IMR-90 (cell line): ENCODE data around the gene IMPDH1. TPM values are rescaled to one million over a fixed set of nuclear protein-coding genes. Genes with fewer than 3 reads are reported as not detected.

Experiments
- ATAC-seq: fragments of 200-7000 bp; cut with Tn5 transposase; 2 replicates; pipeline ENCODE4 v1.9.1; 2020; ENCODE audit warnings: low read depth, mild to moderate bottlenecking, moderate library complexity
- BruUV-seq: library from RNA; stranded (reverse); fragments of 400-500 nt; replicated peaks from 2 replicates; lab custom pipeline; 2021; lab: Mats Ljungman, UMichigan
- CTCF ChIA-PET: fragments of 300-600 bp; formaldehyde crosslinking; extraction: SDS; loops from one replicate; lab custom pipeline; 2021; ENCODE audit warnings: antibody characterized with exemption; lab: Yijun Ruan, JAX
- POLR2A ChIA-PET: fragments of 300-600 bp; sonication (Branson Sonifier 250); formaldehyde crosslinking; loops from one replicate; lab custom pipeline; 2022; ENCODE audit warnings: antibody characterized with exemption; ENCODE audit not compliant: unreplicated experiment; lab: Charles Lee
- DNase-seq: peaks from one replicate; pipeline ENCODE4 v3.0.0; 2013
- H2AFZ ChIP-seq: replicated peaks from 2 replicates; pipeline ENCODE3; 2013; ENCODE audit warnings: low read length, mild to moderate bottlenecking; ENCODE audit not compliant: poor library complexity
- H2AK5ac ChIP-seq: 2 replicates; pipeline ENCODE4 v1.6.1; 2013; ENCODE audit warnings: low read depth, low read length, inconsistent platforms
- H2AK9ac ChIP-seq: replicated peaks from 2 replicates; pipeline ENCODE3; 2013; ENCODE audit warnings: mild to moderate bottlenecking, low read depth, low read length, moderate library complexity; ENCODE audit not compliant: poor library complexity
- H2BK120ac ChIP-seq: 2 replicates; pipeline ENCODE4 v1.6.1; 2013; ENCODE audit warnings: low read depth, low read length, inconsistent platforms
- H2BK15ac ChIP-seq: 3 replicates; pipeline ENCODE4 v1.6.1; 2013; ENCODE audit warnings: low read depth, low read length, inconsistent platforms
- H2BK20ac ChIP-seq: 2 replicates; pipeline ENCODE4 v1.6.1; 2013; ENCODE audit warnings: low read depth, mild to moderate bottlenecking, inconsistent platforms, low read length, moderate library complexity
- H2BK5ac ChIP-seq: 2 replicates; pipeline ENCODE4 v1.6.1; 2013; ENCODE audit warnings: mild to moderate bottlenecking, low read depth, low read length, inconsistent platforms; ENCODE audit not compliant: poor library complexity, severe bottlenecking
- H3K14ac ChIP-seq: replicated peaks from 2 replicates; pipeline ENCODE4 v1.6.1; 2013; ENCODE audit warnings: low read depth, low read length, inconsistent platforms
- H3K18ac ChIP-seq: 2 replicates; pipeline ENCODE4 v1.6.1; 2013; ENCODE audit warnings: low read depth, low read length, control low read depth
- H3K23ac ChIP-seq: 2 replicates; pipeline ENCODE4 v1.6.1; 2013; ENCODE audit warnings: low read depth, low read length, inconsistent platforms
- H3K27ac ChIP-seq: 2 replicates; pipeline ENCODE4 v1.5.1; 2013; ENCODE audit warnings: mild to moderate bottlenecking, control low read depth, low read length; ENCODE audit not compliant: insufficient read depth
- H3K27me3 ChIP-seq: 2 replicates; pipeline ENCODE4 v1.6.1; 2013; ENCODE audit warnings: low read length; ENCODE audit not compliant: control insufficient read depth, insufficient read depth
- H3K36me3 ChIP-seq: 2 replicates; pipeline ENCODE4 v1.6.1; 2013; ENCODE audit warnings: low read length, mixed read lengths; ENCODE audit not compliant: control insufficient read depth, insufficient read depth
- H3K4ac ChIP-seq: 2 replicates; pipeline ENCODE4 v1.6.1; 2013; ENCODE audit warnings: low read depth, low read length, inconsistent platforms
- H3K4me1 ChIP-seq: 2 replicates; pipeline ENCODE4 v1.6.1; 2013; ENCODE audit warnings: low read length, mixed read lengths; ENCODE audit not compliant: control insufficient read depth, insufficient read depth
- H3K4me2 ChIP-seq: 2 replicates; pipeline ENCODE4 v1.6.1; 2013; ENCODE audit warnings: low read depth, mild to moderate bottlenecking, control low read depth, low read length, moderate library complexity
- H3K4me3 ChIP-seq: 2 replicates; pipeline ENCODE4 v1.5.1; 2013; ENCODE audit warnings: low read depth, mild to moderate bottlenecking, control low read depth, low read length, moderate library complexity; ENCODE audit not compliant: insufficient read depth
- H3K56ac ChIP-seq: 2 replicates; pipeline ENCODE4 v1.6.1; 2013; ENCODE audit warnings: low read length, inconsistent platforms; ENCODE audit not compliant: insufficient read depth; ENCODE audit errors: extremely low read depth
- H3K79me1 ChIP-seq, 2 experiments: 2 replicates each; pipeline ENCODE4 v1.6.1; 2013; ENCODE audit warnings: low read length in 2 of 2, inconsistent platforms in 1 of 2, low read depth in 1 of 2
- H3K9ac ChIP-seq: 2 replicates; pipeline ENCODE4 v1.6.1; 2013; ENCODE audit warnings: low read depth, low read length, control low read depth
- H3K9me1 ChIP-seq: 2 replicates; pipeline ENCODE4 v1.6.1; 2013; ENCODE audit warnings: low read length, inconsistent platforms; ENCODE audit not compliant: insufficient read depth
- H3K9me3 ChIP-seq: 2 replicates; pipeline ENCODE4 v1.6.1; 2013; ENCODE audit warnings: low read length; ENCODE audit not compliant: control insufficient read depth, insufficient read depth
- H4K20me1 ChIP-seq: 2 replicates; pipeline ENCODE4 v1.6.1; 2013; ENCODE audit warnings: low read length, inconsistent platforms; ENCODE audit not compliant: insufficient read depth
- H4K5ac ChIP-seq: 2 replicates; pipeline ENCODE4 v1.6.1; 2013; ENCODE audit warnings: mild to moderate bottlenecking, low read depth, low read length, control low read depth
- H4K8ac ChIP-seq, 2 experiments: 2 replicates each; pipeline ENCODE4 v1.6.1; 2013; ENCODE audit warnings: low read depth in 2 of 2, low read length in 2 of 2, control low read depth in 1 of 2, inconsistent platforms in 1 of 2
- H4K91ac ChIP-seq: 2 replicates; pipeline ENCODE4 v1.6.1; 2013; ENCODE audit warnings: low read depth, low read length, inconsistent platforms; ENCODE audit not compliant: insufficient read depth
- BHLHE40 ChIP-seq: fragments of 150-350 bp; IDR thresholded peaks from 2 replicates; pipeline ENCODE4 v1.6.1; 2016; ENCODE audit warnings: mild to moderate bottlenecking, low read depth, low read length
- FOS ChIP-seq: fragments of 150-350 bp; IDR thresholded peaks from 2 replicates; pipeline ENCODE4 v1.6.1; 2016; ENCODE audit warnings: low read depth, low read length
- MAZ ChIP-seq: IDR thresholded peaks from 2 replicates; pipeline ENCODE4 v1.6.1; 2012; ENCODE audit warnings: low read depth, mild to moderate bottlenecking, low read length, improper control_type of control experiment, moderate library complexity, borderline replicate concordance
- MXI1 ChIP-seq: IDR thresholded peaks from 2 replicates; pipeline ENCODE4 v1.6.1; 2012; ENCODE audit warnings: low read depth, mild to moderate bottlenecking, low read length, moderate library complexity, borderline replicate concordance
- NFE2L2 ChIP-seq: fragments of 150-350 bp; IDR thresholded peaks from 2 replicates; pipeline ENCODE4 v1.6.1; 2016; ENCODE audit warnings: low read depth, mild to moderate bottlenecking, low read length
- POLR2A ChIP-seq: IDR thresholded peaks from 2 replicates; pipeline ENCODE4 v1.6.1; 2012; ENCODE audit warnings: mild to moderate bottlenecking, low read depth, low read length
- RAD21 ChIP-seq: IDR thresholded peaks from 2 replicates; pipeline ENCODE4 v1.6.1; 2012; ENCODE audit warnings: low read length, improper control_type of control experiment
- RFX5 ChIP-seq: IDR thresholded peaks from 2 replicates; pipeline ENCODE4 v1.8.0; 2012; ENCODE audit warnings: low read depth, mild to moderate bottlenecking, low read length, moderate library complexity
- WGBS, 2 experiments: methylation state at CpG; one replicate each; pipeline versions ENCODE4 v1.1.5 to v1.1.7; 2013; ENCODE audit warnings: missing lambda C conversion rate in 2 of 2; ENCODE audit not compliant: insufficient read length in 1 of 2; ENCODE audit errors: extremely low coverage in 2 of 2; 5-methylcytosine and 5-hydroxymethylcytosine counted together
- dilution Hi-C: fragments of 300-500 bp; cut with HindIII; formaldehyde crosslinking; loops from one replicate; pipeline ENCODE4 v1.14.3; 2018; ENCODE audit warnings: low sequenced_read_pairs; ENCODE audit not compliant: unreplicated experiment
- in situ Hi-C: fragments of 300-500 bp; cut with MboI; formaldehyde crosslinking; loops from 3 replicates; pipeline ENCODE4 v1.14.3; 2019; ENCODE audit warnings: low sequenced_read_pairs, inconsistent platforms, mixed read lengths
- intact Hi-C: fragments of 100-400 bp; cut with micrococcal nuclease; formaldehyde crosslinking; loops from 2 replicates; pipeline ENCODE4 v1.10.0; 2022
- polyA plus RNA-seq, 3 experiments: library from polyadenylated mRNA; depleted of rRNA; stranded (reverse); fragments of >200 nt; gene quantifications; 2 replicates each; pipeline ENCODE4 v1.2.3, GENCODE V29; 2012; ENCODE audit warnings: low replicate concordance in 1 of 3
- total RNA-seq: library from RNA; depleted of rRNA; stranded (reverse); fragments of >200 nt; gene quantifications from 2 replicates; pipeline ENCODE4 v1.2.3, GENCODE V29; 2012
- TF ChIP-seq, protein P1 (sequence below): fragments of 150-350 bp; IDR thresholded peaks from 2 replicates; pipeline ENCODE4 v1.6.1; 2017; ENCODE audit warnings: mild to moderate bottlenecking, antibody characterized with exemption, low read length, low read depth
- TF ChIP-seq, protein P2 (sequence below): fragments of 150-350 bp; IDR thresholded peaks from 2 replicates; pipeline ENCODE4 v1.6.1; 2016; ENCODE audit warnings: low read depth, mild to moderate bottlenecking, low read length, moderate library complexity, borderline replicate concordance

Gene IMPDH1
- total and polyA plus RNA-seq, 2 of the 4 experiments (the other 2 are of a cell fraction), result 49.5 to 69.3 TPM

DNA sequence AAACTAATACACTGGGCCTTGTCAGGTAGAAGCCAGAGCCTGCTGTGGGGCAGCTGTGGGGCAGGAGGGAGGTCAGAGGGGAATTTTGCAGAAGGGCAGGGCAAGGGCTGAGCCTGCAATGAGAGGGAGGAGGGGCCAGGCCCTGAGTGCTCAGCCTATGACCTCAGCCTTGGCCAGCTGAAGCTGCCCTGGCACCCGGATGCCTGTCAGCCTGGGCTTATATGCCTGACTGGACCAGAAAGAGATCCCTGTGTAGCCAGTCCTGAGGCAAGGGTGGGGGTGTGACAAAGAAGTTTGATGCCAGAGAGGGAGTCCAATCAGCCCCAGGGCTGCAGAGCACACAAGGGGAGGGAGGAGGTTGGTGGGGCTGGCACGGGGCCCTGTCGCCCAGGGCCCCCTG is 26.0 kb downstream of the IMPDH1 start:
- intact Hi-C loops, result no loop called here
- CTCF ChIA-PET, result interaction anchor here (0.6 to 2.3 kb wide), 3 partner anchors 36 to 100 kb away, joined by 4 to 10 read pairs (median 9); no protein-coding TSS in a partner anchor
- no peaks in the 10 kb centered on the region for H3K36me3 ChIP-seq

More for the DNA sequence above, 26.0 kb downstream of the IMPDH1 start:
- Histone ChIP-seq H3K4me1 (no peaks in the 10 kb centered on the region), H2AK5ac (no peak overlapping the region), H3K9me1 (no peaks in the 10 kb centered on the region), H2BK120ac (no peak overlapping the region), H4K20me1 (peaks cover 4% of the 10 kb centered on the region; the same call in 1 of the 2 replicates), H3K23ac (no peak overlapping the region), H4K8ac (no peak overlapping the region), H3K27ac (no peak overlapping the region), H3K9me3 (no peaks in the 10 kb centered on the region), H3K14ac (no peak overlapping the region), H2BK5ac (no peak overlapping the region), H4K5ac (no peak overlapping the region), H2BK20ac (no peak overlapping the region), H3K4ac (no peak overlapping the region), H3K9ac (no peak overlapping the region), H3K79me1 (no peaks in the 10 kb centered on the region), H3K18ac (no peak overlapping the region), H4K91ac (no peak overlapping the region), H3K4me2 (no peak overlapping the region), H2AFZ (no peak overlapping the region), H2AK9ac (no peak overlapping the region), H3K56ac (no peak overlapping the region), H3K4me3 (no peak overlapping the region), H3K27me3 (peaks cover 45% of the 10 kb centered on the region), H2BK15ac (no peak overlapping the region)
- ATAC-seq (no peak), DNase-seq (no peak)
- POLR2A ChIA-PET, result no interaction called here
- BruUV-seq, result no TSS peak
- dilution Hi-C loops, result no loop called here
- TF ChIP-seq RAD21 (no peak), MAZ (no peak), BHLHE40 (no peak), MXI1 (no peak), FOS (no peak), RFX5 (no peak), POLR2A (no peak), NFE2L2 (no peak)
- TF ChIP-seq, protein P1, sequence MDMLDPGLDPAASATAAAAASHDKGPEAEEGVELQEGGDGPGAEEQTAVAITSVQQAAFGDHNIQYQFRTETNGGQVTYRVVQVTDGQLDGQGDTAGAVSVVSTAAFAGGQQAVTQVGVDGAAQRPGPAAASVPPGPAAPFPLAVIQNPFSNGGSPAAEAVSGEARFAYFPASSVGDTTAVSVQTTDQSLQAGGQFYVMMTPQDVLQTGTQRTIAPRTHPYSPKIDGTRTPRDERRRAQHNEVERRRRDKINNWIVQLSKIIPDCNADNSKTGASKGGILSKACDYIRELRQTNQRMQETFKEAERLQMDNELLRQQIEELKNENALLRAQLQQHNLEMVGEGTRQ, result no peak
- TF ChIP-seq, protein P2, sequence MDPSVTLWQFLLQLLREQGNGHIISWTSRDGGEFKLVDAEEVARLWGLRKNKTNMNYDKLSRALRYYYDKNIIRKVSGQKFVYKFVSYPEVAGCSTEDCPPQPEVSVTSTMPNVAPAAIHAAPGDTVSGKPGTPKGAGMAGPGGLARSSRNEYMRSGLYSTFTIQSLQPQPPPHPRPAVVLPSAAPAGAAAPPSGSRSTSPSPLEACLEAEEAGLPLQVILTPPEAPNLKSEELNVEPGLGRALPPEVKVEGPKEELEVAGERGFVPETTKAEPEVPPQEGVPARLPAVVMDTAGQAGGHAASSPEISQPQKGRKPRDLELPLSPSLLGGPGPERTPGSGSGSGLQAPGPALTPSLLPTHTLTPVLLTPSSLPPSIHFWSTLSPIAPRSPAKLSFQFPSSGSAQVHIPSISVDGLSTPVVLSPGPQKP, result no peak
- in situ Hi-C loops, result loop anchor here (5.0 kb wide), 1 partner anchor 36 kb away; no protein-coding TSS in a partner anchor
- no CpG with 5 or more reads among the region's 3 CpGs for WGBS, 2 experiments
